Effector CD4-positive, alpha-beta T cell (primary cell): ENCODE results near the gene SCYGR8. TPM values are rescaled to one million over a fixed set of nuclear protein-coding genes. Genes with fewer than 3 reads are reported as not detected.
"Not testable (repeated sequence)": the region's sequence is repeated elsewhere in the genome, so short reads cannot be mapped to it uniquely, and the experiment has no call there.

Source experiments
- DNase-seq: peaks from one replicate; pipeline ENCODE4 v3.0.0-alpha.2; 2020
- total RNA-seq: gene quantifications from one replicate; lab custom pipeline; 2026; lab: John Stamatoyannopoulos, UW

The SCYGR8 gene
- not detected for total RNA-seq

- no peak for DNase-seq
Observed at GRCh38 chr2:227745594-227745993, at the start of gene SCYGR8. SCYGR8 (plus strand) TSS chr2:227745894; CDS start chr2:227745894, 0 bp downstream.

GRCh38 chr2:227696990-227697679 lies 48.6 kb upstream of the SCYGR8 start:
- DNase-seq, result no peak

GRCh38 chr2:227701556-227701955 lies 44.1 kb upstream of the SCYGR8 start:
- no peak for DNase-seq

DNA sequence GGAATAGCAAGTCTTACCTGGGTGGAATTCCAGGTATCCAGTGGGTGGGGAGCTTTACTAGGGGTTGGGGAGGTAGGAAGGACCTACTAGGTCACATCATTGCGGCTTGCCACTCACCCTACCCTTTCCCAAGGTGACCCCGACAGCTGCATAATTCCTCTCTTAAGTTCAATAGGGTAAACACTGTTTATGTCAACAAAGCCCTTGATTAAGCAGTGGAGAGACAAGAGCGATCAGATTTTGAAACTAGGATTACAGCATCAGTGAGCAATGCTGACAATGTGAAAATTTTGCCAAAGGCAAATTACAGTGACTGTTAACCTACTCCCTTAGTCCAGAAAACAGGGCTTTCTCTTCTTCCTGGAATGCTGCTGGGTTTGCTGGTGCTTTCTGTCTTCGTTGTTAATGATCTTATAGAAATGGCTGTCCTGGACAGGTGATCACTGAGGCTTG lies 42.4 kb upstream of the SCYGR8 start:
- no peak for DNase-seq

DNA sequence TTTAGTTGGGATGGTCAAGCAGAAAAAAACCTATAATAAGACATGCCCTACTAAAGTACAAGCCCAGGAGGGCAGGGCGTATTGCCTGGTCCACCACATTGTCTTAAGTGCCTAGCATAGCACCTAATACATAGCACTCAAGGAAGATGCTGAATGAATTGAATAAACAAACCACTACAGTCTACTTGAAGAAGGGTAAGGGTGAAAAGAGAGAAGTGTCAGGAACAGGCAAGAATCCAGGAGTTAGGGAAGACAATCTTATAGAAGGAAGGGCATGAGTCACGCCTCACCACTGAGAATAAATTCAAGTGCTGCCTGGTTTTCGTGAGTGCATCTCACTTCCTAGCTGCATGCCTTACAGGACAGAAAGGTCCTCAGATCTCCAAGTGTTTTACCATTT lies 41.7 kb upstream of the SCYGR8 start:
- no peak for DNase-seq

DNA sequence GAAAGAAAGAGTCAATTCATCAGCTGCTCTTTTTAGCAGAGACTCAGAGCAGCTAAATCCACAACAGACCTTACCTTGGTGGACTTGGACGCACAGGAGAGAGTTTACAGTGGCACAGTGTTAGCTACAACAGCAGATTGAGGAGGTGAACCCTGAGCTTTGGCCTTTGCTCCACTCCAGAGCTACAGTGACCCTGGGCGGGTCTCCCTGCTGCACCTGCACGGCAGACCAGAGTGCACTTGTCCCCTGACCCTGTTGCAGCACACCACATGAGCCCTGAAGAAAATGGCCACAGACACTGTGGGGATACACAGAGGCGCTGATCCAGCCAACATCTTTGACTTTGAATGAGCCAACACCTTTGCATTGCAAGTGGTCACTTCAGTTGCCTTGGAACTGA lies 38.8 kb upstream of the SCYGR8 start:
- no peak for DNase-seq

DNA sequence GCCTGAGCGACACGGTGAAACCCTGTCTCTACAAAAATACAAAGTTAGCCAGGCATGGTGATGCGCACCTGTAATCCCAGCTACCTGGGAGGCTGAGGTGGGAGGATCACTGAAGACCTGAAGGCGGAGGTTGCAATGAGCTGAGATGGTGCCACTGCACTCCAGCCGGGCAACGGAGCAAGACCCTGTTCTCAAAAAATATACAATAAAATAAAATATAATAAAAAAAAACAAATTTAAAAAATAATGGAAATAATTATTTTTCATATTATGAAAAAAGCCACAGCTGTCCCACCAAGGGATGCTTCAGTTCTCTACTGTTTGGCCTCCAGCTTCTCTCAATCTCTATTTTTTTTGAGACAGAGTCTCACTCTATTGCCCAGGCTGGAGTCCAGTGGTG lies 38.3 kb upstream of the SCYGR8 start:
- no peak for DNase-seq

DNA sequence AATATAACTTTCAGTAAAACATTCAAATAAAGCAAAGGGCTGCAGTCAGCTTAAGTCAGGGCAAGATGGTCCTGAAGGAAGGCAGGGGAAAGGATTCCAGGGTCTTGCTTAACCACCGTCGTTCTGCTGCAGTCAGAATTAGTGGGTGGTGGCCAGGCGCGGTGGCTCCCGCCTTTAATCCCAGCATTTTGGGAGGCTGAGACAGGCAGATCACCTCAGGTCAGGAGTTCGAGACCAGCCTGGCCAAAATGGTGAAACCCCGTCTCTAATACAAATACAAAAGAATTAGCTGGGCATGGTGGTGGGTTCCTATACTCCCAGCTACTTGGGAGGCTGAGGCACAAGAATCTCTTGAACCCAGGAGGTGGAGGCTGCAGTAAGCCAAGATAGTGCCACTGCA lies 34.7 kb upstream of the SCYGR8 start:
- DNase-seq, result no peak

DNA sequence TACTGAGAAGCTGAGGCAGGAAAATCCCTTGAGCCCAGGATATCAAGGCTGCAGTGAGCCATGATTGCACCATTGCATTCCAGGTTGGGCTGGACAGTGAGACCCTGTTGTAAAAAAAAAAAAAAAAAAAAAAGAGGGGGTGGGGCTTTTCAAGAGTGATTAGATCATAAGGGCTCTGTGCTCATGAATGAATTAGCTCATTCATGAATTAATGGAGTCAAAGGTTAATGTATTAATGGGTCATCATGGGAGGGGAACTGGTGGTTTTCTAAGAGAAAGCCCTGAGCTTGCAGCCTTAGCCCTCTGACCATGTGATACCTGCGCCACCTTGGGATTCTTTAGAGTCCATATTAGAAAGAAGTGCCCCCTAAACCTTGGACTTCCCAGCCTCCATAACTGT lies 32.4 kb upstream of the SCYGR8 start:
- no peak for DNase-seq

- DNase-seq, result no peak
Observed at GRCh38 chr2:227716501-227716900, 29.2 kb upstream of the SCYGR8 start.

DNA sequence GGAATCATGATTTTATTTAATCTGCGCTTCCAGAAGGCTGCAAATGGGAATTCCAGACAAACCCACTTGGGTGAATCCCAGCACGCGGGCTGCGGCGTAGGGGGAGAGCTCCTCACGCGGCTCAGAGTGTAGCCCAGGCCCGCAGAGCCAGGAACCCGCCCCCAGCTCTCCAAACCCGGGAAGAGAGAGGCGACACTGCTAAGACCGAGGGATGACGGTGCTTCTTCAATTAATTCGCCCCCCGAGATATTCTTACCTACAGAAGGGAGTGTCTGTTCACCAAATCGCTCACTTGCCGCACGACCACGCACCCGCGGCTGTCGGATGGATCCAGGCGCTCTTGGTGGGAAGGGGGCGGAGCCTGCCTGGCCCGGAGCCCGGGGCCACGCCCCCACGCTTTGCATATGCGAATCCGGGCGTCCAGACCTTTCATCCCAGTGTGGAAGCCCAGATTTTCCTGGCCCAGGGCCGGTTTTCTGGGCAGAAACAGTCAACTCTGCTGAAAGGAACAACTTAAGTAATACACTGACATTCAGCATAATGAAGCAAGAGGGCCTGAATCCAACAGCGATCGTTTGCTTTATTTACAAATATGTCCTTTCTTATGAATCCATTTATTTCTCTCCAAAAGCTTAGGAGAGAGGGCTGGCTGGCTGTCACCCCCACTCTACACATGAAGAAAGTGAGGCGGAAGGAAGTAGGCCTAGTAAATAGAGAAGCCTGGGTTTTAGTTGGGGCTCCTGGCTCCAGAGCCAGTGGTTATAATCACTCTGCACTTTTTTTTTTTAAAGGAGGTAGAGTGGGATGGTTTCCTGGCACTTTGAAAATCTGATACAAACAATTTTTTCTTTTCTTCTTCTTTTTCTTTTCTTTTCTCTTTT lies 27.8 kb upstream of the SCYGR8 start, which contains the start of gene SLC19A3:
Gene SLC19A3 (minus strand): TSS at position 342 of the 881 bp plus-strand sequence. CDS start 15,710 bp downstream, outside the sequence.
- DNase-seq, result no peak

DNA sequence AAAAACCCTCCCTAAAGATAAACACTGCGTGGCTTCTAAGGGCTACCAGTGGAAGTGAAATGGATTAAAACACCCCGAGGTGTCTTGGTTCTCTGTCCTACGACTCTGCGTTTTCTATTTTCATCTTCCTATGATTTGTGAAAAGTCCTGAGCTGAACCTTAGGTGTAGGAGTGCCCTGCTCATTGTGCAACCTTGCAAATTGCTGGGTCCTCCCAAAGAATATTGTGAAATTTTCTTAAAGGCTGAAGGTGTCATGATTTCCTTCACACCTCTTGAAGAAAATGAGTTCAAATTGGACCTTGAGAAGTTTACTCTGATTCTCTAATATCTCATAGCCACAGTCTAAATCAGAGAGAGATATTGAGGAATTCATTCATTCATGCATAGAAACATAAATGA lies 26.1 kb upstream of the SCYGR8 start:
- no peak for DNase-seq

DNA sequence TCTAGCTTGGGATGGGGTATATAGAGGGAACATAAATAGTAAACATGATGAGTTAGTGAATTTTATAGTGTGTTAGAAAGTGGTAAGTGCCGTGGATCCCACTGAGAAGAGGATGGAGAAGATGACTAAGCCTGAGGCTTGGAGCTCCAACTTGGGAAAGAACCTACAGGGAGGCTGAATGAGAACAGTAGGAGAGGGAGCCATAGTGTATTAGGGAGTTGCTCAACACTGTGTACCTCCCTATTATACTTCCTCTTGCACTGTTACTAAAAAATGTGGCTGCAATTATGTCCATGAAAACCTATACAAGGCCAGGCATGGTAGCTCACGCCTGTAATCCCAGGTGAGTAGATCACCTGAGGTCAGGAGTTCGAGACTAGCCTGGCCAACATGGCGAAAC lies 25.0 kb upstream of the SCYGR8 start:
- no peak for DNase-seq

DNA sequence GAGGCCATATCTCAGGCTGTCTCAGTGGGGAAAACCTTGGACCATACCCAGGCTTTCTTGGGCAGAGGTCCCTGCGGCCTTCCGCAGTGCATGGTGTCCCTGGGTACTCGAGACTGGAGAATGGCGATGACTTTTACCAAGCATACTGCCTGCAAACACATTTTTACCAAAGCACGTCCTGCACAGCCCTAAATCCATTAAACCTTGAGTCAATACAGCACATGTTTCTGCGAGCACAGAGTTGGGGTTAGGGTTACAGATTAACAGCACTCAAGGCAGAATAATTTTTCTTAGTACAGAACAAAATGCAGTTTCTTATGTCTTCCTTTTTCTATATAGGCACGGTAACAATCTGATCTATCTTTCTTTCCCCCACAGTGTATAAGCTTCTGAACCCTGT lies 22.9 kb upstream of the SCYGR8 start:
- DNase-seq, result not testable (repeated sequence)

GRCh38 chr2:227724394-227725039 lies 21.2 kb upstream of the SCYGR8 start, which contains the start of gene SCYGR6:
SCYGR6 (minus strand) TSS chr2:227724757; CDS start chr2:227724757, 0 bp downstream.
- DNase-seq, result no peak

- no peak for DNase-seq
Observed at GRCh38 chr2:227728035-227728434, 17.7 kb upstream of the SCYGR8 start, which contains the start of gene SCYGR7. SCYGR7 (plus strand) TSS chr2:227728335; CDS start chr2:227728335, 0 bp downstream.

- DNase-seq, result no peak
Observed at GRCh38 chr2:227739351-227739750, 6.3 kb upstream of the SCYGR8 start.

DNA sequence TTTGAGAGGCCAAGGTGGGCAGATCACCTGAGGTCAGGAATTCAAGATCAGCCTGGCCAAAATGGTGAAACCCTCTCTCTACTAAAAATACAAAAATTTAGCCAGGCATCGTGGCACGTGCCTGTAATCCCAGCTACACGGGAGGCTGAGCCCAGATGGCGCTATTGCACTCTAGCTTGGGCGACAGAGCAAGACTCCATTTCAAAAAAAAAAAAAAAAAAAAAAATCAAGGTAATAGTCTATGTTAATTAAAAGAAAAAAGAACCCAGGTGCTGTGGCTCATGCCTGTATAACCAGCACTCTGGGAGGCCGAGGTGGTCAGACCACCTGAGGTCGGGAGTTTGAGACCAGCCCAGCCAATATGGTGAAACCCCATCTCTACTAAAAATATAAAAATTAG lies 5.0 kb upstream of the SCYGR8 start:
- DNase-seq, result not testable (repeated sequence)

DNA sequence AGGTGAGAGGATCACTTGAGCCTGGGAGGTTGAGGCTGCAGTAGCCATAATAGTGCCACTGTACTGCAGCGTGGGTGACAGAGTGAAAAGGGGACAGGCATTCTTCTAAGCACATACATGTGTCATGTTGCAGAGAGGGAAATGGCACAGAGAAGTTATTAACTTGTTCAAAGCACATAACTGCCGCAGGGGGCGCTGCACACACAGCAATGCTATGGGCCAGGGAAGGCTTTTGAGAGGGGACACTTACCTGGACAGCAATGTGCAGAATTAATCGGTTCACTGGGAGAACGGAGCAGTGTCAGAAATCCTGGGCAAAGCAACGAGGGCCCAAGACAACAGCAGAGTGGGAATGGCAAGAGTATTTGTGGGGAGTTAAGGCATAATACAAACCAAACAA lies 2.4 kb downstream of the SCYGR8 start:
- no peak for DNase-seq

DNA sequence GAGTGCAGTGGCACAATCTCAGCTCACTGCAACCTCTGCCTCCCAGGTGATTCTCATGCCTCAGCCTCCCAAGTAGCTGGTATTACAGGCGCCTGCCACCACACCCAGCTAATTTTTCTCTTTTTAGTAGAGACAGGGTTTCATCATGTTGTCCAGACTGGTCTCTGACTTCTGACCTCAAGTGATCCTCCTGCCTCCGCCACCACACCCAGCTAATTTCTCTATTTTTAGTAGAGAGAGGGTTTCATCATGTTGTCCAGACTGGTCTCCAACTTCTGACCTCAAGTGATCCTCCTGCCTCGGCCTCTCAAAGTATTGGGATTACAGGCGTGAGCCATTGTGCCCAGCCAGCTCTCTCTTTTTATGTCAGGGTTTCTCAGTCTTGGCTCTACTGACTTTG lies 10.6 kb downstream of the SCYGR8 start:
- not testable (repeated sequence) for DNase-seq

DNA sequence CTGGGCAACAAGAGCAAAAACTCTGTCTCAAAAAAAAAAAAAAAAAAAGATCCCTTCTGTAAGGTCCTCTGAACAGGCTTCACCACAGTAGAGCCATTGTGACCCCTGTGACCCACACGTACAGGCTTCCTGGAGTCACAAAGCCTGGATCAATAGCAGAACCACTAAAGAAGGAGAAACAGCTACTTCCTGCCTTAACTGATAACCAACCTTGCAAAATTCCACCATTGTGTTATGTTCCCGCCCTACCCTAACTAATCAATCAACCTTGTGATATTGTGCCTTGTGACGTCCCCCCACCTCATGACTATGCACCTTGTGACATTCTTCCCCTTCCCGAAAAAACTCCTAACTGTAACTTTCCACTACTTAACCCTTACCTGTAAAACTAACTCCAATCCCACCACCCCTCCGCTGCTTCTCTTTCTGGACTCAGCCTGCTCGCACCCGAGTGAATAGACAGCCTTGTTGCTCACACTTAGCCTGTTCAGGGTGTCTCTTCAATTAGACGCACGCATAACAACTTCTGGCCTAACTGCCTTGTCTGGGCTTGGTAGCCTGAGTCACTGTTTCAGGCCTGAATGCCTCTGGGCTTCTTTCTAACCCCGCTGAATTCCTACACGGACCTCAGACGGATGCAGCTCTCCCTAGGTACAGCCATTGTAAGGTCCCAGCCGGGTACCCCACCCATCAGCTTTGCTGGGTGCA lies 13.9 kb downstream of the SCYGR8 start:
- no peak for DNase-seq

GRCh38 chr2:227761740-227762476 lies 16.2 kb downstream of the SCYGR8 start:
- no peak for DNase-seq
